Thyroid gland (tissue), 4 donors: ENCODE results near the gene CCIN. TPM values are rescaled to one million over a fixed set of nuclear protein-coding genes. Genes with fewer than 3 reads are reported as not detected.

Experiments
- DNase-seq, 2 donors: peaks; one replicate each; pipeline ENCODE4 v3.0.0-alpha.2; 2019
- H3K27ac ChIP-seq, 3 donors: fragments of 200-600 bp; sonication (generic); 1 replicate in 2 of 3; 2 replicates in 1 of 3; pipeline ENCODE4 v1.5.1; 2016 to 2019; ENCODE audit warnings: mild to moderate bottlenecking in 1 of 3, moderate library complexity in 1 of 3
- H3K27me3 ChIP-seq: fragments of 200-600 bp; sonication (generic); one replicate; pipeline ENCODE4 v1.5.1; 2019
- H3K36me3 ChIP-seq, 2 donors: fragments of 200-600 bp; sonication (generic); one replicate each; pipeline ENCODE4 v1.5.1; 2016 to 2019
- H3K4me1 ChIP-seq, 2 donors: fragments of 200-600 bp; sonication (generic); one replicate each; pipeline ENCODE4 v1.5.1; 2017 to 2019
- H3K4me3 ChIP-seq, 3 donors: fragments of 200-600 bp; sonication (generic); replicated peaks in 1 of 3; 1 replicate in 2 of 3; 2 replicates in 1 of 3; pipeline ENCODE4 v1.5.1; 2016; ENCODE audit warnings: mild to moderate bottlenecking in 1 of 3
- H3K9me3 ChIP-seq: fragments of 200-600 bp; sonication (generic); one replicate; pipeline ENCODE4 v1.5.1; 2017
- POLR2A ChIP-seq, 2 donors: fragments of 450-650 bp; IDR thresholded peaks; one replicate each; pipeline ENCODE4 v1.6.1; 2017; ENCODE audit warnings: antibody characterized with exemption in 2 of 2, mild to moderate bottlenecking in 2 of 2, moderate library complexity in 1 of 2
- WGBS, 2 donors: methylation state at CpG; one replicate each; pipeline ENCODE4 v1.1.5; 2017; 5-methylcytosine and 5-hydroxymethylcytosine counted together
- intact Hi-C: fragments of 100-400 bp; cut with DNase I; formaldehyde crosslinking; loops from one replicate; pipeline ENCODE4 v1.15.1; 2023
- total RNA-seq, 4 donors: library from RNA; depleted of rRNA; stranded (reverse); fragments of >200 nt; gene quantifications; one replicate each; pipeline ENCODE4 v1.2.3, GENCODE V29; 2016
- TF ChIP-seq, protein P1 (sequence below), 6 experiments: fragments of 200-600 bp in 3 of 6; fragments of 450-650 bp in 3 of 6; sonication (generic) in 3 of 6; IDR thresholded peaks; one replicate each; pipeline ENCODE4 v1.5.1; 2016 to 2019; ENCODE audit warnings: antibody characterized with exemption in 6 of 6, mild to moderate bottlenecking in 2 of 6, inconsistent platforms in 1 of 6, moderate library complexity in 1 of 6

The CCIN gene
- total RNA-seq, 4 donors from 2014 or later: 0.40 TPM; not detected in 3

DNA sequence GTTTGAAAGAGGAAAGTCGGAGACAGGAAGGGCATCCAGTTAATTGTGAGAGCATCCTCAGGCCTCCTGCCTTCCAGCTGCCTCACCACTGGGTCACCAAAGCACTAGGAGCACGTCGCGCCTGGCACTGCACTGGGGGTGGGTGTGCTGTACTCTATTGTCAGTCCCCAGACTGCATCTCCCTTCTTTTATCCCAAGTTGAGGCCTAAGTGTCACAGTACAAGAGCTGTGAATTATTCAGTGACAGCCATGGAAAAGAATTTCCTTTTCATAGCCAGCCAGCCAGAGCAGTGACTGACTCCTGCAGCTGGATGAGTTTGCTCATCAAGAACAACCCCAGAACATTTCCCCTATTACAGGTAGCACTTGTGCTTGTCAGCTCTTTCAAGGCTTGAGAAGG is 37.8 kb downstream of the CCIN start:
- DNase-seq: no peak
- Histone ChIP-seq H3K4me1 (peaks cover 0 to 21% of the 10 kb centered on the region in 2 donors), H3K4me3 (no peak overlapping the region), H3K9me3 (no peaks in the 10 kb centered on the region), H3K27me3 (no peaks in the 10 kb centered on the region), H3K27ac (no peak overlapping the region), H3K36me3 (peaks cover 64 to 78% of the 10 kb centered on the region in 2 donors)
- TF ChIP-seq, protein P1, sequence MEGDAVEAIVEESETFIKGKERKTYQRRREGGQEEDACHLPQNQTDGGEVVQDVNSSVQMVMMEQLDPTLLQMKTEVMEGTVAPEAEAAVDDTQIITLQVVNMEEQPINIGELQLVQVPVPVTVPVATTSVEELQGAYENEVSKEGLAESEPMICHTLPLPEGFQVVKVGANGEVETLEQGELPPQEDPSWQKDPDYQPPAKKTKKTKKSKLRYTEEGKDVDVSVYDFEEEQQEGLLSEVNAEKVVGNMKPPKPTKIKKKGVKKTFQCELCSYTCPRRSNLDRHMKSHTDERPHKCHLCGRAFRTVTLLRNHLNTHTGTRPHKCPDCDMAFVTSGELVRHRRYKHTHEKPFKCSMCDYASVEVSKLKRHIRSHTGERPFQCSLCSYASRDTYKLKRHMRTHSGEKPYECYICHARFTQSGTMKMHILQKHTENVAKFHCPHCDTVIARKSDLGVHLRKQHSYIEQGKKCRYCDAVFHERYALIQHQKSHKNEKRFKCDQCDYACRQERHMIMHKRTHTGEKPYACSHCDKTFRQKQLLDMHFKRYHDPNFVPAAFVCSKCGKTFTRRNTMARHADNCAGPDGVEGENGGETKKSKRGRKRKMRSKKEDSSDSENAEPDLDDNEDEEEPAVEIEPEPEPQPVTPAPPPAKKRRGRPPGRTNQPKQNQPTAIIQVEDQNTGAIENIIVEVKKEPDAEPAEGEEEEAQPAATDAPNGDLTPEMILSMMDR (IDR thresholded peaks at IDR 0.05): no peak
- no peak for TF ChIP-seq POLR2A (IDR thresholded peaks at IDR 0.05)
- intact Hi-C loops: no loop called here
- WGBS, 2 donors: 83 to 93% methylated on average over 4 of the region's 4 CpGs

DNA sequence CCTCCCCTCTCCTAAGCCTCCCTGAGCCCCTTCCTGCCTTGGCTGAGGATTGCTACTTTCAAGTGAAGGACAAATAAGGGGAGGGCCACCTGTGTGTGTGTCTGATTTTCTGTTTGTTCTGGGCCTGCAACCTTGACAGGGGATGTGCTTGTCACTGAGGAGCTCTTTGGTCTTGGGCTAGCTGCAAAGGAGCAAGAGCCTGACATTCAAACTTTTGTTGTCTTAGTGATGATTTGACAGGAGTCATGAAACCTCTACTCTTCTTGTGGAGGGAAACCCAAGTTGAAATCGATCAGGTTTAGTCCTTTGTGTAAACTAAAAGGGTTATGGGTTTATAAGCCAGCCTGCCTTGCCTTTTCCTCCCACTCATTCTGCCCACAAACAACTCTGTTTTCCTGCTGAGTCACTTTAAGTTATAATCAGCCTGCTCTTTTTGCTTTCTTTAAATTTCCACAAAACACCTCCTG is 38.4 kb downstream of the CCIN start:
- intact Hi-C loops: no loop called here
- TF ChIP-seq POLR2A (IDR thresholded peaks at IDR 0.05): no peak
- TF ChIP-seq, protein P1 (IDR thresholded peaks at IDR 0.05): no peak
- Histone ChIP-seq H3K27me3 (no peaks in the 10 kb centered on the region), H3K9me3 (no peaks in the 10 kb centered on the region), H3K27ac (peak overlapping the region in 1 of 3 donors; percentile 11), H3K4me3 (no peak overlapping the region), H3K36me3 (peaks cover 63 to 72% of the 10 kb centered on the region in 2 donors), H3K4me1 (peaks cover 0 to 21% of the 10 kb centered on the region in 2 donors)
- 42 to 66% methylated on average over 1 of the region's 1 CpG for WGBS, 2 donors
- DNase-seq: no peak

DNA sequence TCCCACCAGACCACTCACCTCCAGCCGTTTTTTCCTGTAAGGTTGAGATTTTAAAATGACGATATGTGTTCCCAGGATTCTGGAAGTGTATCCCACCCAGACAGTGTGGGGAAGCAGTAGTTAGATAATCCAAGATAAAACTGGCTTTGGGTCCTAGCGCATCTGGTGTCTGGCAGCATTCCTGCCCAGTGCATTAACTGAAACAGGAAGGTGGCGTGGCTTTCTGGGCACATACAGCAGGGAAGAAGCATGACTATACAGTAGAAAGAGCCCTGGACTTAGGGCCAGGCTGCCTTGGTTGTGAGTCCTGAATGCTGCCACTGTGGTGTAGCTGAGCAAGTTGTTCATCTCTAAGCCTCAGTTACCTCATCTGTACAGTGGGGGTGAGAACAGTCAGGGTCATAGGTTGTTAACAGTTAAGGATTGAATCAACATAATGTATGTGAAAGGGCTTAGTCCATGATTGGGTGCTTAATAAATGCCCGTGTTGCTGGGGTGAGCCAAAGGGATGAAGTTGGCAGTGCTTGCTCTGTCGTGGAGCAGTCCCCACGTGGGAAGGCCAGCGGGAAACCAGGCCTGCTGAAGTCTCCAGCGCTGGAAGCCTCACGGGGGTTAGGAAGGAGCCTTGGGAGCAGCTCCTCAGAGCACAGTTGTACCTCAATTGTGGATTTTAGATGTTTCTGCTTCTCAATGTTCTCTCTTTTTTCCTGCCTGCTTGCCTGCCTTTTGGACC is 39.5 kb downstream of the CCIN start:
- 79 to 84% methylated on average over 10 of the region's 10 CpGs for WGBS, 2 donors
- DNase-seq: no peak
- no peak overlapping the region for H3K4me3 ChIP-seq
- H3K36me3 ChIP-seq: peaks cover 53 to 61% of the 10 kb centered on the region in 2 donors
- H3K4me1 ChIP-seq: peaks cover 0 to 21% of the 10 kb centered on the region in 2 donors
- intact Hi-C loops: no loop called here
- no peaks in the 10 kb centered on the region for H3K27me3 ChIP-seq
- no peak for TF ChIP-seq POLR2A (IDR thresholded peaks at IDR 0.05)
- TF ChIP-seq, protein P1 (IDR thresholded peaks at IDR 0.05): no peak
- no peak overlapping the region for H3K27ac ChIP-seq
- no peaks in the 10 kb centered on the region for H3K9me3 ChIP-seq

DNA sequence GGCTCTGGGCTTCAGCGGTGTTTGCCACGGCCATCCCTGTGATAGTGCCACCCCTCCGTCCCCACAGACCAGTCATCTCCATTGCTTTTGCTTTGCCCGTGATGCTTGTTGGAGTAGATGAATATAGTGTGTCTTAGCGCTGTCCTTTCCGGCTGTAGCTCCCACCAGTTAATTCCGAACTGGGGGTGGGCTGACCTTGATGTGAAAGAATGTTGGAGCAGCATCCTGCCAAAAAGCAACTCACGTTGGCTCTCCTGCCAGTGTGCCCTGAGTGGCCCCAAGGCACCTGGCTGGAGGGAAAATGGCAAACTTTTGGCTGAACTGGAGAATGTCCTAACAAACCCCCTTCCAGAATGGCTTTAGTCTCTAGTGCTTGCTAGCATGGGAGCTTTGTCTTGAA is 41.5 kb downstream of the CCIN start:
- TF ChIP-seq, protein P1 (IDR thresholded peaks at IDR 0.05): no peak
- TF ChIP-seq POLR2A (IDR thresholded peaks at IDR 0.05): no peak
- Histone ChIP-seq H3K4me1 (peaks cover 0 to 21% of the 10 kb centered on the region in 2 donors), H3K27me3 (no peaks in the 10 kb centered on the region), H3K36me3 (peaks cover 35 to 42% of the 10 kb centered on the region in 2 donors), H3K9me3 (no peaks in the 10 kb centered on the region), H3K4me3 (no peak overlapping the region), H3K27ac (no peak overlapping the region)
- intact Hi-C loops: no loop called here
- DNase-seq: no peak
- WGBS, 2 donors: 86 to 88% methylated on average over 8 of the region's 8 CpGs

DNA sequence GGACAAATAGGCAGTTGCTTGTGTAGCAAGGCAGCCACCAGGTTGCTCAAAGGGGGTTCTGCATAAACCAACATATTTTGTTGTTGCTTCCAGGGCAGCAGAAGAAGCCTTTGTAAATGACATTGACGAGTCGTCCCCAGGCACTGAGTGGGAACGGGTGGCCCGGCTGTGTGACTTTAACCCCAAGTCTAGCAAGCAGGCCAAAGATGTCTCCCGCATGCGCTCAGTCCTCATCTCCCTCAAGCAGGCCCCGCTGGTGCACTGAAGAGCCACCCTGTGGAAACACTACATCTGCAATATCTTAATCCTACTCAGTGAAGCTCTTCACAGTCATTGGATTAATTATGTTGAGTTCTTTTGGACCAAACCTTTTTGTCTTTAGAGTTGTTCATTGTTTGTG is 42.3 kb downstream of the CCIN start:
- intact Hi-C loops: no loop called here
- TF ChIP-seq, protein P1 (IDR thresholded peaks at IDR 0.05): no peak
- TF ChIP-seq POLR2A (IDR thresholded peaks at IDR 0.05): no peak
- WGBS, 2 donors: 75 to 83% methylated on average over 7 of the region's 7 CpGs
- no peak overlapping the region for H3K4me3 ChIP-seq
- DNase-seq: no peak
- H3K27me3 ChIP-seq: no peaks in the 10 kb centered on the region
- no peaks in the 10 kb centered on the region for H3K9me3 ChIP-seq
- H3K27ac ChIP-seq: no peak overlapping the region
- H3K36me3 ChIP-seq: peaks cover 28 to 34% of the 10 kb centered on the region in 2 donors
- H3K4me1 ChIP-seq: peaks cover 0 to 21% of the 10 kb centered on the region in 2 donors
